Suppressor macrophage treated with lipopolysaccharide for 1 hour (primary cell): ENCODE data around the gene TSPAN12.
A peak's percentile ranks its signal among the peaks of the same experiment; 100 is the strongest.
"Not testable (repeated sequence)": the region's sequence is repeated elsewhere in the genome, so short reads cannot be mapped to it uniquely, and the experiment has no call there.

Experiments used
- DNase-seq, 3 donors: peaks; one replicate each; pipeline ENCODE4 v3.0.0-alpha.2; 2020 to 2022

TSPAN12 gene, protein sequence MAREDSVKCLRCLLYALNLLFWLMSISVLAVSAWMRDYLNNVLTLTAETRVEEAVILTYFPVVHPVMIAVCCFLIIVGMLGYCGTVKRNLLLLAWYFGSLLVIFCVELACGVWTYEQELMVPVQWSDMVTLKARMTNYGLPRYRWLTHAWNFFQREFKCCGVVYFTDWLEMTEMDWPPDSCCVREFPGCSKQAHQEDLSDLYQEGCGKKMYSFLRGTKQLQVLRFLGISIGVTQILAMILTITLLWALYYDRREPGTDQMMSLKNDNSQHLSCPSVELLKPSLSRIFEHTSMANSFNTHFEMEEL

DNA sequence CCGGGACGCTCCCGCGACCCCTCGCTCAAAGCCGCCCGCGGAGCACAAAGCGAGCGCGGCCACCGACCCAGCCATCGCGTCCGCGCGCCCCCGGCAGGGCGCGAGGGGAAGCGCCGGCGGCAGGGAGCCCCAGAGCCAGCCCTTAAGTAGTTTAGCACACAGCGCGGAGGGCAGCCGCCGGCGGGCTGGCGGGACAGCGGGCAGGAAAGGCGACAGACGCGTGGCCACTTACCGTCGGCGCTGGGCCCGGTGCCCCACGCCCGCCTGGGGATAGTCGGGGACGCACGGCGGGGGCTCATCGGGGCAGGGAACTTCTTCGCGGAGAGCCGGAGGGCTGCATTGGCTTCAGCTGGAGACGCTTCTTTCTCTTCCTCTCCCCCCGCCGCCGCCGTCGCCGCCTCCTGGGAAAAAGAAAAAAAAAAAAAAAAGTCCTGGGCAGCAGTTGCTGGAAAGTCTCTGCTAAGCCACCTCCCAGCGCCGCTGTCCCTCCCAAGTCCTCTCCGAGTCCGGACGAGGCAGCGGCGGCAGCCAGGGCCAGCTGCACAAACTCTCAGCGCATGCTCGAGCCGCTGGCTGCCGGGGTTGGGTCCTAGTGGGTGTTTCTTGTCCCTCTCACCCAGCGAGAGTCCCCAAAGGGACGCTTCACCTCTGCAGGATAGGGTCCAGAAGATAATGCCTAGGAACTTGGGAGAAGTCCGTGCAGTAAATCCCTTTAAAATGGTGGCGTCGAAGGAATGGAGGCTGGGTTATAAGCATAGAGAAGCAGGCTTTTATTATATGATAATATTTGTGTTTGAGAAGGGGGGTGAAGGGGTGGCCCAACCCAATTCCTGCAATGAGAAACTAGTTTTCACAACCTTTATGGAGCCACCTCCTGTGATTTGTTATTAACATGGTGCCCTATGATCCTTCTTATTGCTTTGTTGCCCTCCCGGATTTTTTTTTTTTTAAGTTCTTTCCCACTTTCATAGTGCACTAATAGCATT is at the start of gene TSPAN12:
TSS of gene TSPAN12 (minus strand) at position 557 of the 986 bp plus-strand sequence. CDS start 1,381 bp downstream, outside the sequence.
- DNase-seq, result peak; percentile 63 to 84 (median 67)

DNA sequence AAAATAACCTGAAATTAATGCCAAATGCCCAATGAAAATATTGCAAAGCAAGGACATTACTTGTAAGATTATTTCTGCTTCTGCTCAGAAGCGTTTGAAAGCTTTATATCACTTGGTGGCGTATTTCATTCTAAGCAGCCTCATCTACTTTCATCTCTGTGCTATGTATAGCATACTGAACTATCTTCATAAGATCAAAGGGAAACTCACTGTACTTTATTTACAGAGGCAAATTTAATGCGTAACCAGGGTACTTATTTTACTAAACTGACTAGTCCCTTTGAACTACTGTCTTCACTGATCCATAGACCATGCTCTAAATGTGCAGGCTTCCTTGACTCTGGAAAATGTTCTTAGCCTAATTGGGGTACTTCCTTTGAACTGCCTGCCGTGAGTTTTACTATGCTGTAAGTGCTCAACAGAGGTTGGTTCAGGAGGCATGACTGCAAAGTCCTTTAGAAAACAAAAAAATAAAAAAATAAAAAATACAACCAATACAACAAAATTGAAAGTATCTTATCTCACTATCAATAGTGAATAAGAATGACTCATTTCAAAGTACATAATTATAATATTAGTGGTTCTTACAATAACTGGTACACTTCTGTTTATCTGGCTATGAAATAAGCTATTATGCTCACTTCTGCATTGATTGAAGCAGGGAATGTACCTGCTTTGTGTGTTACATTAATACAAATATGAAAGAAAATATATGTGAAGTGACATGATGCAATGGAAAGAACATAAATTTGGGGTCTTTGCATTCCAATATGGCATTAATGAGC is 41.0 kb upstream of the TSPAN12 start:
- DNase-seq, result no peak

DNA sequence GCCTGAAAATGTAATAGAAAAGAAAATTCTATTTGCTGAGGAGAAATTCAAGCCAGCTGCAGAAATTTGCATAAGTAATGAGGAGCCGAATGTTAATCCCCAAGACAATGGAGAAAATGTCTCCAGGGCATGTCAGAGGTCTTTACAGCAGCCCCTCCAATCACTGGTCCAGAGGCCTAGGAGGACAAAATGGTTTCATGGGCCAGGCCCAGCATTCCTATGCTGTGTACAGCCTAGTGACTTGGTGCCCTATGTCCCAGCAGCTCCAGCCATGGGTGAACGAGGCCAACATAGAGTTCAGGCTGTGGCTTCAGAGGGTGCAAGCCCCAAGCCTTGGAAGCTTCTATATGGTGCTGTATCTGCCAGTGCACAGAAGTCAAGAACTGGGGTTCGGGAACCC is 37.3 kb upstream of the TSPAN12 start:
- DNase-seq, result not testable (repeated sequence)

DNA sequence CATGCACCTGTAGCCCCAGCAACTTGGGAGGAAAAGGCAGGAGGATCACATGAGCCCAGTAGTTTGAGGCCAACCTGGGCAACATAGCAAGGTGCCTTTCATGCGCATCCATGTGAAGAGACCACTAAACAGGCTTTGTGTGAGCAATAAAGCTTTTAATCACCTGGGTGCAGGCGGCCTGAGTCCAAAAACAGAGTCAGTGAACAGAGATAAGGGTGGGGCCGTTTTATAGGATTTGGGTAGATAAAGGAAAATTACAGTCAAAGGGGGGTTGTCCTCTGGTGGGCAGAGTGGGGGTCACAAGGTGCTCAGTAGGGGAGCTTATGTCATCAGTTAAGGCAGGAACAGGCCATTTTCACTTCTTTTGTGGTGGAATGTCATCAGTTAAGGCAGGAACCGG is 27.7 kb upstream of the TSPAN12 start:
- not testable (repeated sequence) for DNase-seq

DNA sequence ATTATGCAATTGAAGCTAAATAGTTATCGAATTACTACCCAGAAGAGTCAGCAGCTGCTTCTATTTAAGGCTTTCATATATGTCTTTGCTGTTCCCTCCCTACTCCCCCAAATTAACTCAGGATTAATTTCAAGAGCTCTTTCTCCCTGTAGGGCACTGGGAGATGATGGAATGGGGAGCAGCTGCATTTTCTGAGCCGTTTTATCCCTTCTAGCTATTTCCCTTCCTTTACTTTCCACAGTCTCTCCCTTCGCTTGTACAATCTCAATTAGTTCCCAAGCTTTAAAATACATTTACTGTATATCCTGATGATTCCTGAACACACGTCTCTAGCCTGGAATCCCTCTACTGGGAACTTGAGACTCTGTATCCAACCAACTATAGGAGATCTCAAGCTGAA is 19.8 kb upstream of the TSPAN12 start:
- DNase-seq, result no peak

DNA sequence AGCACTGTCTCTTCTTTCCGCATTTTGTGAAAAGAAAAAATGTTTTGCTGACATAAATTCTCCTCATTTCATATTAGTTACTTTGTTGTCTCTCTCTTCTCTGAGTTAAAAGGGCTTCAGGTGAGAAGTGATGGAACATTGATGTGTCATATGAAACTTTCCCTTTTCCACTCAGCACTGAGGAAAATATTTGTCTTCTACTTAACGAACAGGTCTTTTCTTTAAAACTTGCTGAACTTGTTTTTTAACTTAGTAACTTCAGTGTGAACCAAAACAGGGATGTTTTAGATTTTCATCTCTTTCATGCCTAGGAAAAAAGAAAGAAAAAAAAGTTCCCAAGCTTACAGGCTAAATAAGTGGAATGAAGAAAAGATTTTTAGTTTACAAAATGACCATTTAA is 19.0 kb upstream of the TSPAN12 start:
- no peak for DNase-seq

DNA sequence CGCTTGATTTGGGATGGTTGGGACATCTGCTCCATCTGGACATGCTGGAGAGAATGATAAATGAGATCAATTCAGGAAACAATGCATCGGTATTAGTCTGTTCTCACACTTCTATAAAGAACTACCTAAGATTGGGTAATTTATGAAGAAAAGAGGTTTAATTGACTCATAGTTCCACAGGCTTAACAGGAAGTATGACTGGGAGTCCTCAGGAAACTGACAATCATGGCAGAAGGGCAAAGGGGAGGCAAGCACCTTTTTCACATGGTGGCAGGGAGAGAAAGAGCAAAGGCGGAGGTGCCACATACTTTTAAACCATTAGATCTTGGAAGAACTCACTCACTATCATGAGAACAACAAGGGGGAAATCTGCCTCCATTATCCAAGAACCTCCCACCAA is 16.8 kb upstream of the TSPAN12 start:
- DNase-seq, result no peak

DNA sequence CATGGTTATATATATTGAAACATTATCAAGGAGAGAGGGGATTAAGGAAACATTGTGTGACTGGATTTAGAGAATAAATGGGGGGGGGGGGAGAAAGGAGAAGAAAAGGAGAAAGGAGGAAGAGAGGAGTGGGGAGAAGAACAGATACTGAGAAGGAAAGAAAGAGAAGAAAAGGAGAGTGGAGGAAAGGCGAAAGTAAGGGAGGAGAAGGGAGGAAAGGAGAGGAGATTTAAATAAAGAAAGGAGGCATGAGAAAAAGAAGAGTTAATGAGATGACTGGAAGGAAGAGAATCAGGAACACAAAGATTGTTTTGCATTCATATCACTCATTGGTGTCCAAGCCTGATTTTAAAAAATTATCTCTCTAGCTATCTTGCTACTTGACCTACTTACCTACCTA is 16.1 kb upstream of the TSPAN12 start:
- no peak for DNase-seq

DNA sequence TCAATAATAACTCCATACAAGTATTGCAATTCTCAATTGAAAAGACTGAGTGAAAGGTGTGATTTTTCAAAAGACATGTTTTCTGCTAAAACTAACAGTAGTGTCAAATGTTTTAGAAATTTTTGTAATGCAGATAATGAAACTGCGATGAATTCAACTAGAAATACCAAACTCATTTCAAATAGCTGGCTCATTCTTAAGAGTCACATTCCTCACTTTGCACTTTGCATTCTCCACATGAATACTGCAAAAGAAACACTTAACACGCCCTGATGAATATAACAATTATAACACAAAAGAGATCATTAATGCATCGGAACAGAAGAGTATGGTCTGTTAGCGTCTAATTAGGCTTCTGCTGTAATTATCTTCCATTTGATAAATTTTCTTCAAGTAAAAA is 15.5 kb upstream of the TSPAN12 start:
- DNase-seq, result no peak

DNA sequence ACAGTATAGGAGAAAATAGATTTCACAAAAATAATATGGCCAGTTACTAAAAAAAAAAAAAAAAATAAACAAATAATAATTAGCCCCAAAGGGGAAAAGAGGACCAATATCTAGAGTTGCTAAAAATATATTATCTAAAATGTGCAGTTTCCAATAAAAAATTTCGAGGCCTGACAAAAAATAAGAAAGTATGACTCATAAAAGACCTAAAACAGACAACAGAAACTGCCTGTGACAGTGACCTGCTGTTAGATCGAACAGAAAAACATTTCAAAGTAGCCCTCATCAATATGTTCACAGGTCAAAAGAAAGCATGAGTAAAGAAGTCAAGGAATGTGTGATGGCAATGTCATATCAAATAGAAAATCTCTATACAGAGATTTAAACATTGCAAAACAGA is 11.8 kb upstream of the TSPAN12 start:
- DNase-seq, result no peak

DNA sequence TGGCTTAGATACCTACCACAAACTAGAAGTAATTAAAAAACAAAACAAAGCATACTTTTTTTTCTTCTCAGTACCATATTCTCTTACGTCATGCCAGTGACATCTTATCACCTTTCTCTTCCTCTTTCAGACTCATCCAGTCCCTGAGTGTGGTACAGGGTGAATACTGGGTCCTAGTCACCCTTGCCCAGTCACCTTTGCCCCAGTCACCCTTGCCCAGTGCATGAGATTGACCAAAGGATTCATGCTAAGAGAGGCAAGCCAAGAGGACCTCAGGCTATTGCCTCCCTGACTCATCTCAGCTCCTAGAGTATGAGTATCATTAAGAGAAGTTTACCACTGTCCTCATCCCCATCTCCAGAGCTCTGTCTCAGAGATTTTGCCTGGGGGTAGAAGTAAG is 10.0 kb upstream of the TSPAN12 start:
- DNase-seq, result no peak

DNA sequence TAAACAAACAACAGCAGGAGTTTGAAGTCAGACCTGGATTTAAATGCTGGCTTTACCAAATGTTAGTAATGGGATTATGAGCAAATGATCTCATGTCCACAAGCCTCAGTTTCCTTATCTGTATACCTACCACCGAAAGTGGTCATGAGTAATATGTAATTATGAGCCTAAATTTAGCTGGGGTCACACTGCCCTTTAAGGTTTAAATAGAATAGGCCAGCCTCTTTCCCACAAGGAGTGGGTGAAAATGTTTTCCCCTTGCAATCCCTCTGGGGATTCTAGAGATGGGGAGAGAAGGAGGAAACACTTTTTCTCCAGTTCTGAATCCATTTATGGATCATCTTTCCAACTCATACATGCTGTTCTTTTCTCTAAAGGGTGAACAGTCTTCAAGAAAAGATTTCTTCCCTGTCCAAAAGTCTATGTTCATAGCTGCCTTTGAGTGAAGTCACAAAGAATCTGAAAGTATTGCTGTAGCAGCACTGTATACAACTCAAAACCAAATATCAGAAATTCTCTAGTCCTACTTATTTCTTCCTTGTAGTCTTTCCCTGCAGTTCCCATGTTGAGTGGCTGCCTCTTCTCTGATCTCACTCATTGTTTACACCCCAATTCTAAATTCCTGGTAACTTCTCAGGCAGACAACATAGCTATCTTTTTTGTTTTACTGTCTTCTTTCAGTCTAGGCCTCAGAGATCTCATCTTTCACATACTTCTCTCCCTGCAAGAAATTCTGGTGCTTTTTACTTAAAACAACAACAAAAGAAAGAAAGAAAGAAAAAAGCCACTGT is 7.4 kb upstream of the TSPAN12 start:
- no peak for DNase-seq

DNA sequence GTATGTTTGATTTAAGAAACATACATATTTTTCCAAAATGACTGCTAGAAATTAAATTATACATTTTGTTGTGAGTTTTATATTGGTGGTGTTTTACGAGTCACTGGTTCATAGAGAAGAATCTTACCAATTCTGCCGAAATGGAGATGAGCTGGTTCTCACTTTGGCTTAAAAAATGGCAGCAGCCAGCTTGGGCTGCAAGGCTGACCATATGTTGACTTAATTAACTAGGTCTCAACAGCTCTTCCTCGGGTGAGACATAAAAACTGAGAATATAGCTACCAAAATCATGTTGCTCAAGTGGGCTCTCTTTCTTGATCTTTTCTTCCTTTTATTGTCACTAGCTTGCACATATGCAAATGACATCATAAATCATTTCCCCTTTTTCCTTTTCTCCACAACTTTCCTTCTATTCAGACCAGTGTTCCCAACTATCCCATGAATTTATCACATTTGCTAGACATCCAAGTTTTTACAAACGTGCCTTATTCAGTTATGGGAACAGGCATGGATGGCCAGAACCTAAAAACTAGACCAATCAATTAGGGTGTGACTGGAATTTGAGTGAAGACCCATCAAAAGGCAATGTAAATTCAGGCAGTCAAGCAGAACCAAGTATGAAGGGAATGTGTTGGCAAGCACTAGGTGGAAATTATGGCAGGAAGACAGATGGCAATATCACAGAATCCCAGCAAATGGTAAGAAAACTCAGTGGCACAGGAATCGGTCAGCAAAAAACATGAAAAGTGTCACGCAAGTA is 6.4 kb upstream of the TSPAN12 start:
- no peak for DNase-seq

DNA sequence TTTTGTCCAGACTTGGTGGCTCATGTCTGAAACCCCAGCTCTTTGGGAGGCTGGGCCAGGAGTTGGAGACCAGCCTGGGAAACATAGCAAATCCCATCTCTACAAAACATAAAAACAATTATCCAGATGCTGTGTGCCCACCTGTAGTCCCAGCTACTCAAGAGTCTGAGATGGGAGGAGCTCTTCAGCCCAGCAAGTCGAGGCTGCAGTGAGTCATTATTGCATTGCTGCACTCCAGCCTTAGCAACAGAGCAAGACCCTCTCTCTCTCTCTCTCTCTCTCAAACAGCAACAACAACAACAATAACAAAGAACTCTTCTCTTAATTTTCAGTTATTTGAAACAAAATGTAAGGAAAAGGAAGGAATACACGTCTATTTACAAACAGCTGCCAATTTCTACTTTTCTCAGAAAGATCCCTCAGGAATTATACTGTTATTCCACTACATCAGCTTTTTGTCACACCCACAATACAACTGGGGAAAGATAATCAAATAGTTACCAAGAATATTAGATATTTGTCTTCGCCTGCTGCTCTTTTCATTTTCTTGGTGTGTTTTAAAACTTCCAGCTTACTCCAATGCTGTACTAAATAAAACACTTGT is 5.1 kb upstream of the TSPAN12 start:
- DNase-seq, result no peak

DNA sequence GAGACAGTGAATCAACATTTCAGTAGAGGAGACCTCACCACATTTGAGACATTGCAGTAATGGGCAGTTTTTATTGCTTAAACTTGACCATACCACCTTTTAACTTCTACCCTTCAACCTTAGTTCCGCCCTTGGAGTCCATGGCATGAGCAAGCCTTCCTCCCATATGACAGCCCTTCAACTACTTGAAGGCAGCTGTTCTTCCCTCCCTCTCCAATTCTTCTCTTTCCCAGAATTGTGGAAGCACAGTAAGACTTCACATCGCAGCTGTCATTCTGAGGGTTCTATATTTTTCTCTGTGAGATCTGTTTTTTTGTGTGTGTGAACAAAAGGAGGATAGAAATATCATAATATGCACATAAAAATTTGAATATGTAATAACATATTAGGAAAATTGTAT is 2.2 kb upstream of the TSPAN12 start:
- no peak for DNase-seq

DNA sequence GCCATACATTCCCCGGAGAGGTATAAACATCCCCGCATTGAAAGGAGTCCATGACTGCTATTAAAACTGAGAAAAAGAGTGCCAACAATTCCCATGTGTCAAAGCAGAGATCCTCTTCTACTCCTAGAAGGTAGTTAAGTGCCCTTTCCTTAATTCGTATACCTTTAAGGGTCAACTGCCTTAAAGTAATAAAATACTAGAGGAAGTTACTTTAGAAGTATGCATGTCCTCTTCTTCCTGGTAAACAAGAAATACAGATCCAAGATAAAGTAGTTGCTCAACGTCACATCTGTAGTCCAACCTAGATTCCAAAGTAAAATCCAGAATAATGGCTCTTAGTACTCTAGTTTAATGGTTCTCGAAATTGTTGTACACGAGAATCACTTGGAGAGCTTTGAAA is 1.5 kb upstream of the TSPAN12 start:
- no peak for DNase-seq

DNA sequence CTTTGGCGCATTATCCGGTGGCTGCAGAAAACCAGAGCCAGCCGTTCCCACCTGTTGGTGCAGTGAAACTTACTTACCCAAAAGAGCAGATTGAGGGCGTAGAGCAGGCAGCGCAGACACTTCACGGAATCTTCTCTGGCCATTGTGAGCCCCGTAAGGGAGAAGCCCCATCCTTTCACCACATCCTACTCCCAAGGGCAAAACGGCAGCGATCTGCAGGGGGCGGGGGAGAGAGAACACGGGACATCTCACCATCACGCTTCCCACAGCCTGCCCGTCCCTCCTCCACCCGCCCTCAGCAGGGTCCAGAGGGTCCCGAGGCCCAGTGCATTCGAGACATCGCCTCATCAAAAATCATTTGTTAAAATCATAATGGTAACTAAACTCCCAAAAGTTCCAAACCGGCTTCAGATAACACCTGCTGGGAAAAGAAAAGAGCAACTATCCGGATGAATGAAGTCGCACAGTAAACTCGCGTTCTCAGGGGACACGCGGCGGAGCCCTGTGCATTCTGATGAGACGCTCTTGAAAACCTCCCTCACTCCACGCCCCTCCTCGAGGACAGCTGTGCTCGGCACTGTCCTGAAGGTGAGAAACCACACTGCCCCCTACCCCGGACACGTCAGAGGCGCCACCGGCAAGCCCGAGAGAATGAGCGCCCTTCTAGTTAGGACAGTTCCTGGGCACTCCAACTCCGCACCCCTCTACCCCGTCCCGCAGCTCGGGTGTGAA is 1.2 kb downstream of the TSPAN12 start:
- peak; percentile 15 to 41 (median 21) for DNase-seq

DNA sequence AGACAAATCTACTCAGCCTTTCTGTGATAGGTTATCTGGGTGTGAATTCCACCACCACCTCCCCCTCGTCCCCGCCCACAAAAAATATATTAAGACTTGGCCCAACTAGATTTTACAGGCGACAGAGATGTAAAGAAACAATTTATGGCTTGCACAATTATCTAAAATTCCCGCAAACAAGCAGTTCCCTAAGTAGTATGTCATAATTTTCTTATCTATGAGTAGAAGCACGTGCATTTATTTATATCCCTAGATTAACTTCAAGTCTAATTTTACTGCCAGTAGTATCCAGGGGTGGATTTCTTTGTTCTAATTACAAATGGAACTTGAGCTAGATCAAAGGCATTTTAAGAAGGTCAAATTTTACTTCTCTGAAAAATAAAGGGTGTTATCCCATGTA is 1.7 kb downstream of the TSPAN12 start:
- no peak for DNase-seq

DNA sequence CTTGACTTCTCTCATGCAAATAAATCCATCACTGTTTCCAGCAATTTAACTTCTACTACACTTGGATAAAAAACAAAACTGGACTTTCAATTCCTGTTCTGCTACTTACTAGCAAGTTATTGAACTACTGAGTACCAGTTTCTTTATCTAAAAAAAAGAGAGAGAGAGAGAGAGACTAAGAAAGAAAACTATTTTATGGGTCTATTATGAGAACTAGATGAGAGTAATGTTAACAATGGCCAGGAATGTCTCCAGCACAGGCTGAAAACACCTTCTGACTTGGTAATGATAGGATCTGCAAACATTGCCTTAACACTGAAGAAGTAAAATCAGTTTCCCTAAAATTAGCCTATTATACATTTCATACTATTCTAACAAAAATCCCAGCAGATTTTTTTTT is 5.2 kb downstream of the TSPAN12 start:
- no peak for DNase-seq

DNA sequence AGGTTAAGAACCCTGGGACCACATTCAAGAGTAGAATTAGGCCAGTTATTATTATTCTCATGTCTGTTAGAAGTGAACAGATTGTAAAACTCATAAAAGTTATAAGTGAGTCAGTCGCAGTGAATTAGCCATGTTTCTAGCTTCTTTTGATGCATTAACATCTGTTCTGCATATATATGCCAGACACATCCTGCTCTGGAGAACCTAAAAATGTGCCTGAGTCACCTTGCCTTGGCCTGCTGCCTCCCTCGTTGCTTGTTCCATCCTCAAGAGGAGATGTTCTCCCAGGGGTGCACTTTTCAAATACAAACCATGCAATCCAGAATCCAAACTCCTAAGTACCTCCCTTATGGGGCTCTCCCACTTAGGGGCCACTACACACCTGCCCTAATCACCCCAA is 14.8 kb downstream of the TSPAN12 start:
- DNase-seq, result no peak
